OCI-LY7 (cell line): ENCODE data around the gene PFDN6.

Experiments used
- EZH2phosphoT487 ChIP-seq: fragments of 200-600 bp; sonication (generic); IDR thresholded peaks from 2 replicates; pipeline ENCODE4 v1.6.1; 2018; ENCODE audit warnings: low read depth, borderline replicate concordance, mild to moderate bottlenecking, mixed run types, antibody characterized with exemption, low read length, moderate library complexity, mixed read lengths
- TF ChIP-seq, protein P1 (sequence below): fragments of 200-600 bp; sonication (generic); conservative IDR thresholded peaks from 2 replicates; pipeline ENCODE4 v1.5.1; 2014; ENCODE audit warnings: mild to moderate bottlenecking, antibody characterized with exemption, low read length, moderate library complexity, mixed read lengths

DNA sequence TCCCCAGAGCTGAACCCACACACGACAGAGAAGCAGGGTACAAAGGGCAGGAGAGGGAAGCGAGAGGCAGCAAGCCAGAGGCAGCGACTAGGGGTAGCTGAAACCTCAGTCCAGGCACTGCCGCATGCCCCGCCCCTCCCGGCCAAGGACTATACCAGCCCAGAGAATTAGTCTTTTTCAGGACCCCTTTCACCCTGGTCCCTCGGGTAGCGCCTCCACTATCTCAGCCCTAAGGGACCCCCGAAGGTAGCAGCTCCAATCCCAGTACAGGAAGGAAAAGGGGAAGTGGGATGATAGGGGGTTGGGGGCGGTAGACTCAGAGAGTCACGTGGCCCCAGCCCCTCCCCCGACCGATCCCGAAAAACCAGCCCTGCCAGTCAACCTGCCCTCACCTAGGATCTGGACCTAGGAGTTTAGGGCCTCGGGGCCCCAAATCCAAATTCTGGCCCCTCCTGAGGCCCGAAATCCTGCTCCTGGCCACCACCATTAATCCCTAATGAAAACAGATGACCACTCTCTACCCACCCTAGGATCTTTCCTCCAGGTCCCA, 8.1 kb downstream of the PFDN6 start:
- no peak for TF ChIP-seq EZH2phosphoT487
- TF ChIP-seq, protein P1, sequence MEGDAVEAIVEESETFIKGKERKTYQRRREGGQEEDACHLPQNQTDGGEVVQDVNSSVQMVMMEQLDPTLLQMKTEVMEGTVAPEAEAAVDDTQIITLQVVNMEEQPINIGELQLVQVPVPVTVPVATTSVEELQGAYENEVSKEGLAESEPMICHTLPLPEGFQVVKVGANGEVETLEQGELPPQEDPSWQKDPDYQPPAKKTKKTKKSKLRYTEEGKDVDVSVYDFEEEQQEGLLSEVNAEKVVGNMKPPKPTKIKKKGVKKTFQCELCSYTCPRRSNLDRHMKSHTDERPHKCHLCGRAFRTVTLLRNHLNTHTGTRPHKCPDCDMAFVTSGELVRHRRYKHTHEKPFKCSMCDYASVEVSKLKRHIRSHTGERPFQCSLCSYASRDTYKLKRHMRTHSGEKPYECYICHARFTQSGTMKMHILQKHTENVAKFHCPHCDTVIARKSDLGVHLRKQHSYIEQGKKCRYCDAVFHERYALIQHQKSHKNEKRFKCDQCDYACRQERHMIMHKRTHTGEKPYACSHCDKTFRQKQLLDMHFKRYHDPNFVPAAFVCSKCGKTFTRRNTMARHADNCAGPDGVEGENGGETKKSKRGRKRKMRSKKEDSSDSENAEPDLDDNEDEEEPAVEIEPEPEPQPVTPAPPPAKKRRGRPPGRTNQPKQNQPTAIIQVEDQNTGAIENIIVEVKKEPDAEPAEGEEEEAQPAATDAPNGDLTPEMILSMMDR = no peak
